ENCODE results near the gene ADGRD1. TPM values are rescaled to one million over a fixed set of nuclear protein-coding genes. Genes with fewer than 3 reads are reported as not detected.

ADGRD1 gene
- total RNA-seq, 1 donor from 2014 or later: 46.9 TPM

- Histone ChIP-seq H3K4me3 (no peak overlapping the region), H3K27ac (no peak overlapping the region), H3K4me1 (no peaks in the 10 kb centered on the region), H3K36me3 (no peaks in the 10 kb centered on the region), H3K27me3 (no peaks in the 10 kb centered on the region), H3K9me3 (no peaks in the 10 kb centered on the region)
- intact Hi-C loops (cut with DNase I): no loop called here
- no peak for DNase-seq (ENCODE audit: low spot score in 2 of 2)
- no peak for TF ChIP-seq CTCF (IDR thresholded peaks at IDR 0.05)
These were observed 209.6 kb downstream of the ADGRD1 start for GRCh38 chr12:131163189-131163738.

GRCh38 chr12:131164096-131164872 is 210.6 kb downstream of the ADGRD1 start:
- Histone ChIP-seq H3K4me1 (no peaks in the 10 kb centered on the region), H3K4me3 (no peak overlapping the region), H3K9me3 (no peaks in the 10 kb centered on the region), H3K27me3 (no peaks in the 10 kb centered on the region), H3K27ac (no peak overlapping the region), H3K36me3 (no peaks in the 10 kb centered on the region)
- intact Hi-C loops (cut with DNase I): no loop called here
- no peak for TF ChIP-seq CTCF (IDR thresholded peaks at IDR 0.05)
- DNase-seq (ENCODE audit: low spot score in 2 of 2): no peak

- H3K36me3 ChIP-seq: no peaks in the 10 kb centered on the region
- DNase-seq (ENCODE audit: low spot score in 2 of 2): no peak
- TF ChIP-seq CTCF (IDR thresholded peaks at IDR 0.05): no peak
- H3K4me3 ChIP-seq: no peak overlapping the region
- no peaks in the 10 kb centered on the region for H3K4me1 ChIP-seq
- H3K27me3 ChIP-seq: no peaks in the 10 kb centered on the region
- no peak overlapping the region for H3K27ac ChIP-seq
- no peaks in the 10 kb centered on the region for H3K9me3 ChIP-seq
- intact Hi-C loops (cut with DNase I): no loop called here
These were observed 213.0 kb downstream of the ADGRD1 start for GRCh38 chr12:131166717-131167116.

- Histone ChIP-seq H3K9me3 (no peaks in the 10 kb centered on the region), H3K27ac (no peak overlapping the region), H3K27me3 (no peaks in the 10 kb centered on the region), H3K4me3 (no peak overlapping the region), H3K4me1 (no peaks in the 10 kb centered on the region), H3K36me3 (no peaks in the 10 kb centered on the region)
- DNase-seq (ENCODE audit: low spot score in 2 of 2): no peak
- no peak for TF ChIP-seq CTCF (IDR thresholded peaks at IDR 0.05)
- intact Hi-C loops (cut with DNase I): no loop called here
These were observed 213.6 kb downstream of the ADGRD1 start for GRCh38 chr12:131167334-131167733.

- intact Hi-C loops (cut with DNase I): no loop called here
- H3K27me3 ChIP-seq: no peaks in the 10 kb centered on the region
- H3K4me3 ChIP-seq: no peak overlapping the region
- DNase-seq (ENCODE audit: low spot score in 2 of 2): no peak
- no peak for TF ChIP-seq CTCF (IDR thresholded peaks at IDR 0.05)
- no peak overlapping the region for H3K27ac ChIP-seq
- no peaks in the 10 kb centered on the region for H3K9me3 ChIP-seq
- no peaks in the 10 kb centered on the region for H3K36me3 ChIP-seq
- no peaks in the 10 kb centered on the region for H3K4me1 ChIP-seq
These were observed 217.3 kb downstream of the ADGRD1 start for GRCh38 chr12:131171029-131171428.
